Umbilical cord (tissue), 2 donors: ENCODE results near the gene GALE. TPM values are rescaled to one million over a fixed set of nuclear protein-coding genes. Genes with fewer than 3 reads are reported as not detected.
"Not testable (repeated sequence)": the region's sequence is repeated elsewhere in the genome, so short reads cannot be mapped to it uniquely, and the experiment has no call there.

ENCODE experiments used
- DNase-seq: peaks from one replicate; pipeline ENCODE4 v3.0.0-alpha.2; 2015; ENCODE audit warnings: low spot score
- total RNA-seq: library from RNA; depleted of rRNA; stranded (reverse); fragments of >200 nt; gene quantifications from one replicate; pipeline ENCODE4 v1.2.3, GENCODE V29; 2014; ENCODE audit warnings: low replicate concordance; ENCODE audit not compliant: insufficient read depth

Gene GALE
- total RNA-seq, 1 donor from 2014 or later, result 16.6 TPM

GRCh38 chr1:23792151-23792945 lies 8.2 kb downstream of the GALE start:
- DNase-seq, result no peak

- DNase-seq, result no peak
Measured at GRCh38 chr1:23791516-23792047, 9.0 kb downstream of the GALE start.

- peak; percentile 96 for DNase-seq
Measured at GRCh38 chr1:23790696-23791515, 9.6 kb downstream of the GALE start, which contains the start of gene LYPLA2. Gene LYPLA2, plus strand, starts transcription at chr1:23791145. Its CDS starts 1,538 bp downstream, at chr1:23792683.

- no peak for DNase-seq
Measured at GRCh38 chr1:23788695-23789094, 11.9 kb downstream of the GALE start.

GRCh38 chr1:23787701-23788100 lies 12.9 kb downstream of the GALE start:
- no peak for DNase-seq

GRCh38 chr1:23784846-23785245 lies 15.7 kb downstream of the GALE start:
- no peak for DNase-seq

GRCh38 chr1:23783141-23783540 lies 17.4 kb downstream of the GALE start:
- not testable (repeated sequence) for DNase-seq

- no peak for DNase-seq
Measured at GRCh38 chr1:23779826-23780371, 20.7 kb downstream of the GALE start.

- peak; percentile 88 for DNase-seq
Measured at GRCh38 chr1:23777979-23778814, 22.4 kb downstream of the GALE start, which contains the start of gene PITHD1. Gene PITHD1, plus strand, starts transcription at chr1:23778418. Its CDS starts 98 bp downstream, at chr1:23778516.

- no peak for DNase-seq
Measured at GRCh38 chr1:23776217-23776616, 24.3 kb downstream of the GALE start.

- DNase-seq, result no peak
Measured at GRCh38 chr1:23774174-23774880, 26.2 kb downstream of the GALE start.

- DNase-seq, result no peak
Measured at GRCh38 chr1:23772854-23773242, 27.7 kb downstream of the GALE start.

- DNase-seq, result peak; percentile 87
Measured at GRCh38 chr1:23772049-23772853, 28.3 kb downstream of the GALE start.

- DNase-seq, result no peak
Measured at GRCh38 chr1:23768733-23769132, 31.8 kb downstream of the GALE start.

- DNase-seq, result no peak
Measured at GRCh38 chr1:23763041-23763577, 37.4 kb downstream of the GALE start.

- DNase-seq, result no peak
Measured at GRCh38 chr1:23759277-23759676, 41.3 kb downstream of the GALE start.

- DNase-seq, result no peak
Measured at GRCh38 chr1:23757812-23758211, 42.7 kb downstream of the GALE start.

GRCh38 chr1:23756676-23757075 lies 43.9 kb downstream of the GALE start:
- DNase-seq, result no peak

GRCh38 chr1:23752909-23753308 lies 47.6 kb downstream of the GALE start:
- DNase-seq, result no peak
